Activated CD4-positive, alpha-beta T cell treated with anti-CD3 and anti-CD28 coated beads, Interleukin-2, amount 50 U/mL, for 1 hour (primary cell): ENCODE results near the gene CDHR2.

Experiments used
- DNase-seq: peaks from one replicate; pipeline ENCODE4 v3.0.0-alpha.2; 2020

Gene CDHR2

GRCh38 chr5:176625512-176625911 lies 76.4 kb downstream of the CDHR2 start:
- no peak for DNase-seq

GRCh38 chr5:176625966-176626875 lies 77.1 kb downstream of the CDHR2 start:
- no peak for DNase-seq

- no peak for DNase-seq
Measured at GRCh38 chr5:176626876-176627236, 77.7 kb downstream of the CDHR2 start.

GRCh38 chr5:176627582-176627981 lies 78.4 kb downstream of the CDHR2 start:
- DNase-seq: no peak

GRCh38 chr5:176628406-176629228 lies 79.5 kb downstream of the CDHR2 start:
- no peak for DNase-seq

GRCh38 chr5:176629317-176629852 lies 80.2 kb downstream of the CDHR2 start:
- no peak for DNase-seq

GRCh38 chr5:176629853-176630680 lies 80.9 kb downstream of the CDHR2 start, which contains the start of the genes EIF4E1B and SNCB:
Gene EIF4E1B (plus strand): TSS chr5:176630675. CDS start chr5:176642788, 12,113 bp downstream.
Gene SNCB (minus strand): TSS chr5:176630534. CDS start chr5:176629654, 880 bp downstream.
- DNase-seq: no peak

- no peak for DNase-seq
Measured at GRCh38 chr5:176630681-176631222, 81.6 kb downstream of the CDHR2 start.

- DNase-seq: no peak
Measured at GRCh38 chr5:176631383-176632200, 82.5 kb downstream of the CDHR2 start.

- no peak for DNase-seq
Measured at GRCh38 chr5:176632745-176633144, 83.6 kb downstream of the CDHR2 start.

GRCh38 chr5:176633598-176633997 lies 84.5 kb downstream of the CDHR2 start:
- no peak for DNase-seq

GRCh38 chr5:176636426-176636825 lies 87.3 kb downstream of the CDHR2 start:
- DNase-seq: no peak

GRCh38 chr5:176637556-176637955 lies 88.4 kb downstream of the CDHR2 start:
- no peak for DNase-seq

- no peak for DNase-seq
Measured at GRCh38 chr5:176638437-176638836, 89.3 kb downstream of the CDHR2 start.

- DNase-seq: no peak
Measured at GRCh38 chr5:176639208-176639607, 90.1 kb downstream of the CDHR2 start.

- no peak for DNase-seq
Measured at GRCh38 chr5:176639981-176640380, 90.8 kb downstream of the CDHR2 start.

GRCh38 chr5:176640616-176641015 lies 91.5 kb downstream of the CDHR2 start:
- no peak for DNase-seq

GRCh38 chr5:176642675-176643490 lies 93.7 kb downstream of the CDHR2 start:
- DNase-seq: no peak

- no peak for DNase-seq
Measured at GRCh38 chr5:176643491-176644219, 94.5 kb downstream of the CDHR2 start.

GRCh38 chr5:176644294-176644693 lies 95.2 kb downstream of the CDHR2 start:
- DNase-seq: no peak
